MM.1S (cell line): Measurements from ENCODE around the gene JMJD7.

Source experiments
- DNase-seq: peaks from one replicate; pipeline ENCODE4 v3.0.0-alpha.2; 2015
- H2AFZ ChIP-seq: fragments of 300-600 bp; sonication (generic); 2 replicates; pipeline ENCODE4 v1.6.0; 2016; ENCODE audit warnings: antibody characterized with exemption, low read length
- H3F3A ChIP-seq: fragments of 300-600 bp; sonication (generic); 2 replicates; pipeline ENCODE4 v1.6.1; 2016; ENCODE audit warnings: mild to moderate bottlenecking, antibody characterized with exemption, low read length, moderate library complexity, mixed read lengths; ENCODE audit not compliant: insufficient read depth
- H3K27ac ChIP-seq: fragments of 300-600 bp; sonication (generic); 2 replicates; pipeline ENCODE4 v1.5.1; 2016; ENCODE audit warnings: mild to moderate bottlenecking, low read length
- H3K27me3 ChIP-seq: fragments of 300-600 bp; sonication (generic); replicated peaks from 2 replicates; pipeline ENCODE4 v1.6.0; 2016; ENCODE audit warnings: low read length; ENCODE audit not compliant: insufficient read depth
- H3K36me3 ChIP-seq: fragments of 300-600 bp; sonication (generic); replicated peaks from 2 replicates; pipeline ENCODE4 v1.6.1; 2016; ENCODE audit warnings: mild to moderate bottlenecking, low read length, mixed read lengths; ENCODE audit not compliant: insufficient read depth
- H3K4me1 ChIP-seq: fragments of 300-600 bp; sonication (generic); 2 replicates; pipeline ENCODE4 v1.6.1; 2016; ENCODE audit warnings: low read length, mixed read lengths
- H3K4me2 ChIP-seq: fragments of 300-600 bp; sonication (generic); 2 replicates; pipeline ENCODE4 v1.6.0; 2016; ENCODE audit warnings: low read depth, low read length
- H3K4me3 ChIP-seq: fragments of 300-600 bp; sonication (generic); 2 replicates; pipeline ENCODE4 v1.5.1; 2016; ENCODE audit warnings: low read length, mixed read lengths
- H3K79me2 ChIP-seq: fragments of 300-600 bp; sonication (generic); 2 replicates; pipeline ENCODE4 v1.6.1; 2016; ENCODE audit warnings: mixed run types, low read length, mixed read lengths
- H3K9ac ChIP-seq: fragments of 300-600 bp; sonication (generic); 2 replicates; pipeline ENCODE4 v1.6.1; 2016; ENCODE audit warnings: low read length, mixed read lengths
- H3K9me2 ChIP-seq: fragments of 300-600 bp; sonication (generic); replicated peaks from 2 replicates; pipeline ENCODE4 v1.6.1; 2016; ENCODE audit warnings: mild to moderate bottlenecking, low read length, mixed read lengths; ENCODE audit not compliant: insufficient read depth
- H3K9me3 ChIP-seq: fragments of 300-600 bp; sonication (generic); replicated peaks from 2 replicates; pipeline ENCODE4 v1.6.1; 2016; ENCODE audit warnings: mild to moderate bottlenecking, low read length, mixed read lengths; ENCODE audit not compliant: insufficient read depth
- H4K20me1 ChIP-seq: fragments of 300-600 bp; sonication (generic); 2 replicates; pipeline ENCODE4 v1.6.1; 2016; ENCODE audit warnings: mild to moderate bottlenecking, low read length, moderate library complexity, mixed read lengths; ENCODE audit not compliant: insufficient read depth
- EZH2 ChIP-seq: fragments of 300-600 bp; sonication (generic); optimal IDR thresholded peaks from 2 replicates; pipeline ENCODE3; 2017; ENCODE audit warnings: low read depth, mild to moderate bottlenecking, antibody characterized with exemption, low read length, mixed read lengths
- EZH2phosphoT487 ChIP-seq: fragments of 300-600 bp; sonication (generic); IDR thresholded peaks from 2 replicates; pipeline ENCODE4 v1.6.1; 2018; ENCODE audit warnings: antibody characterized with exemption, low read length
- TF ChIP-seq, protein P1 (sequence below): fragments of 300-600 bp; sonication (generic); IDR thresholded peaks from 2 replicates; pipeline ENCODE4 v1.5.1; 2016; ENCODE audit warnings: antibody characterized with exemption, low read length, mixed read lengths

Gene JMJD7

GRCh38 chr15:41801185-41801584, 26.7 kb upstream of the JMJD7 start:
- TF ChIP-seq EZH2phosphoT487, result no peak
- TF ChIP-seq, protein P1, sequence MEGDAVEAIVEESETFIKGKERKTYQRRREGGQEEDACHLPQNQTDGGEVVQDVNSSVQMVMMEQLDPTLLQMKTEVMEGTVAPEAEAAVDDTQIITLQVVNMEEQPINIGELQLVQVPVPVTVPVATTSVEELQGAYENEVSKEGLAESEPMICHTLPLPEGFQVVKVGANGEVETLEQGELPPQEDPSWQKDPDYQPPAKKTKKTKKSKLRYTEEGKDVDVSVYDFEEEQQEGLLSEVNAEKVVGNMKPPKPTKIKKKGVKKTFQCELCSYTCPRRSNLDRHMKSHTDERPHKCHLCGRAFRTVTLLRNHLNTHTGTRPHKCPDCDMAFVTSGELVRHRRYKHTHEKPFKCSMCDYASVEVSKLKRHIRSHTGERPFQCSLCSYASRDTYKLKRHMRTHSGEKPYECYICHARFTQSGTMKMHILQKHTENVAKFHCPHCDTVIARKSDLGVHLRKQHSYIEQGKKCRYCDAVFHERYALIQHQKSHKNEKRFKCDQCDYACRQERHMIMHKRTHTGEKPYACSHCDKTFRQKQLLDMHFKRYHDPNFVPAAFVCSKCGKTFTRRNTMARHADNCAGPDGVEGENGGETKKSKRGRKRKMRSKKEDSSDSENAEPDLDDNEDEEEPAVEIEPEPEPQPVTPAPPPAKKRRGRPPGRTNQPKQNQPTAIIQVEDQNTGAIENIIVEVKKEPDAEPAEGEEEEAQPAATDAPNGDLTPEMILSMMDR, result no peak
- TF ChIP-seq EZH2, result no peak
- Histone ChIP-seq H4K20me1 (no peaks in the 10 kb centered on the region), H2AFZ (no peak overlapping the region), H3K79me2 (no peaks in the 10 kb centered on the region), H3K4me3 (no peak overlapping the region), H3K27me3 (no peaks in the 10 kb centered on the region), H3K9ac (no peak overlapping the region), H3K9me2 (no peaks in the 10 kb centered on the region), H3F3A (no peaks in the 10 kb centered on the region), H3K4me1 (no peaks in the 10 kb centered on the region), H3K36me3 (no peaks in the 10 kb centered on the region), H3K9me3 (no peaks in the 10 kb centered on the region), H3K27ac (no peak overlapping the region), H3K4me2 (no peak overlapping the region)
- DNase-seq, result no peak

- TF ChIP-seq EZH2phosphoT487 (no peak), EZH2 (no peak)
- TF ChIP-seq, protein P1, result no peak
- Histone ChIP-seq H2AFZ (no peak overlapping the region), H3K9ac (no peak overlapping the region), H3K9me3 (no peaks in the 10 kb centered on the region), H3K4me3 (no peak overlapping the region), H3K27ac (no peak overlapping the region), H3K4me1 (no peaks in the 10 kb centered on the region), H3K27me3 (no peaks in the 10 kb centered on the region), H3K9me2 (no peaks in the 10 kb centered on the region), H3K4me2 (no peak overlapping the region), H3F3A (no peaks in the 10 kb centered on the region), H3K36me3 (no peaks in the 10 kb centered on the region), H3K79me2 (no peaks in the 10 kb centered on the region), H4K20me1 (no peaks in the 10 kb centered on the region)
- no peak for DNase-seq
These were observed 25.9 kb upstream of the JMJD7 start for GRCh38 chr15:41801850-41802455.

GRCh38 chr15:41804361-41804760, 23.5 kb upstream of the JMJD7 start:
- Histone ChIP-seq H3K79me2 (no peaks in the 10 kb centered on the region), H3K9me3 (no peaks in the 10 kb centered on the region), H3K4me1 (no peaks in the 10 kb centered on the region), H3K9ac (no peak overlapping the region), H3K36me3 (no peaks in the 10 kb centered on the region), H3K4me3 (no peak overlapping the region), H3K9me2 (no peaks in the 10 kb centered on the region), H4K20me1 (no peaks in the 10 kb centered on the region), H3K27me3 (no peaks in the 10 kb centered on the region), H3K4me2 (no peak overlapping the region), H2AFZ (no peak overlapping the region), H3F3A (no peaks in the 10 kb centered on the region), H3K27ac (no peak overlapping the region)
- no peak for DNase-seq
- TF ChIP-seq, protein P1, result no peak
- TF ChIP-seq EZH2phosphoT487, result no peak
- no peak for TF ChIP-seq EZH2
